ENCODE measurements around the gene HTR2C.

- TF ChIP-seq PATZ1 (CRISPR knock-in tag; IDR thresholded peaks at IDR 0.05; ENCODE audit: borderline replicate concordance), result no peak
- no peak for TF ChIP-seq PPARA (CRISPR knock-in tag; IDR thresholded peaks at IDR 0.05; ENCODE audit: borderline replicate concordance)
- TF ChIP-seq CREB5 (CRISPR knock-in tag; IDR thresholded peaks at IDR 0.05; ENCODE audit: low read depth), result no peak
- TF ChIP-seq ZFP30 (CRISPR knock-in tag; IDR thresholded peaks at IDR 0.05), result no peak
- no peak for TF ChIP-seq RARB (CRISPR knock-in tag; IDR thresholded peaks at IDR 0.05)
- no peak for TF ChIP-seq BACH2 (CRISPR knock-in tag; IDR thresholded peaks at IDR 0.05; ENCODE audit: borderline replicate concordance)
- no peak for TF ChIP-seq TSHZ2 (CRISPR knock-in tag; IDR thresholded peaks at IDR 0.05)
- TF ChIP-seq ARNTL (CRISPR knock-in tag; IDR thresholded peaks at IDR 0.05; ENCODE audit: borderline replicate concordance, low read depth), result no peak
- TF ChIP-seq ZFP3 (CRISPR knock-in tag; IDR thresholded peaks at IDR 0.05), result no peak
- TF ChIP-seq ISL1 (CRISPR knock-in tag; IDR thresholded peaks at IDR 0.05), result no peak
- TF ChIP-seq ESRRG (CRISPR knock-in tag; IDR thresholded peaks at IDR 0.05), result no peak
Observed at GRCh38 chrX:114924423-114924822, 340.5 kb downstream of the HTR2C start.

All from SK-N-SH treated with all-trans-retinoic acid at 6 μM for 48 hours (cell line).